Activated naive CD8-positive, alpha-beta T cell (primary cell): Measurements from ENCODE around the gene NBPF6.
"Not testable (repeated sequence)": the region's sequence is repeated elsewhere in the genome, so short reads cannot be mapped to it uniquely, and the experiment has no call there.

ENCODE experiments used
- H3K27ac Mint-ChIP-seq: one replicate; pipeline ENCODE4 v1.8.0; 2021; ENCODE audit warnings: mixed read lengths
- H3K27me3 Mint-ChIP-seq: one replicate; pipeline ENCODE4 v1.8.0; 2021; ENCODE audit warnings: mixed read lengths
- H3K36me3 Mint-ChIP-seq: one replicate; pipeline ENCODE4 v1.8.0; 2021; ENCODE audit warnings: mixed read lengths
- H3K4me1 Mint-ChIP-seq: one replicate; pipeline ENCODE4 v1.8.0; 2021; ENCODE audit warnings: low read depth, mixed read lengths
- H3K4me3 Mint-ChIP-seq: one replicate; pipeline ENCODE4 v1.8.0; 2021; ENCODE audit warnings: mild to moderate bottlenecking, mixed read lengths
- H3K9me3 Mint-ChIP-seq: one replicate; pipeline ENCODE4 v1.8.0; 2021; ENCODE audit warnings: low read depth, mixed read lengths

The NBPF6 gene

GRCh38 chr1:108450043-108450442, at the start of gene NBPF6:
Gene NBPF6, plus strand, starts transcription at chr1:108450343. Its CDS starts 259 bp downstream, at chr1:108450602.
- H3K36me3 Mint-ChIP-seq, H3K27me3 Mint-ChIP-seq: not testable (repeated sequence)

GRCh38 chr1:108411098-108411833, 38.9 kb upstream of the NBPF6 start:
- not testable (repeated sequence) for H3K27ac Mint-ChIP-seq, H3K36me3 Mint-ChIP-seq

More at GRCh38 chr1:108450043-108450442, at the start of gene NBPF6:
- H3K4me3 Mint-ChIP-seq, H3K27ac Mint-ChIP-seq, H3K4me1 Mint-ChIP-seq, H3K9me3 Mint-ChIP-seq: not testable (repeated sequence)

GRCh38 chr1:108420129-108420528, 30.0 kb upstream of the NBPF6 start:
- H3K27ac Mint-ChIP-seq, H3K4me1 Mint-ChIP-seq, H3K36me3 Mint-ChIP-seq, H3K27me3 Mint-ChIP-seq, H3K4me3 Mint-ChIP-seq, H3K9me3 Mint-ChIP-seq: not testable (repeated sequence)

More at GRCh38 chr1:108411098-108411833, 38.9 kb upstream of the NBPF6 start:
- H3K9me3 Mint-ChIP-seq, H3K27me3 Mint-ChIP-seq, H3K4me1 Mint-ChIP-seq, H3K4me3 Mint-ChIP-seq: not testable (repeated sequence)

DNA sequence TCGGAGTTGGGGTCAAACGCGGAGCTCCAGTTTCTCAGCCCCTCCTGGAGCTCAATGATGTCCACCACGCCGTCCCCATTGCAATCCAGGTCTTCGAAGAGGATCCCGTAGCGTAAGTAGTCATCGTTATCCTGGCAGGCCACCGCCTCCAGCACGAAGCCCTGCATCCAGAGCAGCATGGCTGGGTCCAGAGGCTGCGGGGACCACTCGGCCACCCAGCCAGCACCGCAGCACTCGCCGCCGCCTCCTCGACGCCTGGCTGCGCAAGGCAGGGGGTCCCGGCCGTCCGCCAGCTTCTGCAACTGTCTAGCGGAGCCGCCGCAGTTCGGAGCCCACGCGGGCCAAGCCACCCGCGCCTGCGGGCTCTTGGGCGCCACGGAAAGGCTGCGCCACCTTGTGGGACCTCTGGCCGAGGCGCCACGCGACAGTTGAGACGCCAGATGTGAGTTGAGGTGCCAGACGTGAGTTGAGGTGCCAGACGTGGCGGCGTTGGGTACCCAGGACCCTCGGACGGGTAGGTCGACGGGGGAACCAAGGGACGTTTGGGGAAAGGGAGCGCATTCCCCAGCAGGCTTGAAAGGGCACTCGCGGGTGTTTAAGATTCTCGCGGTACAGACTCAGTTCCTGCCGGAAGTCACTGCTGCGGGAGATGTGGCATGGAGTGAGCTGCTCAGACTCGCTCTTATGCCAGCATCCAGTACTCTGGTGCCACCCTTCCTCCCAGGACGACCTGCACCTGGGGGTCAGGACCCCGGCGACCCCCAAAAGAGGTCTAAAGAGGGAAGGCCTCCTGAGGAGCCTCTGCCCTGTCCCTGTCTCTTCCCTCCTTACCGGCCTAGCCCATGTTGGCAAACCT, 28.9 kb upstream of the NBPF6 start:
- H3K4me3 Mint-ChIP-seq, H3K9me3 Mint-ChIP-seq, H3K36me3 Mint-ChIP-seq, H3K27ac Mint-ChIP-seq, H3K4me1 Mint-ChIP-seq, H3K27me3 Mint-ChIP-seq: not testable (repeated sequence)

GRCh38 chr1:108426877-108427276, 23.3 kb upstream of the NBPF6 start:
- not testable (repeated sequence) for H3K36me3 Mint-ChIP-seq, H3K9me3 Mint-ChIP-seq, H3K4me1 Mint-ChIP-seq, H3K4me3 Mint-ChIP-seq, H3K27ac Mint-ChIP-seq, H3K27me3 Mint-ChIP-seq

DNA sequence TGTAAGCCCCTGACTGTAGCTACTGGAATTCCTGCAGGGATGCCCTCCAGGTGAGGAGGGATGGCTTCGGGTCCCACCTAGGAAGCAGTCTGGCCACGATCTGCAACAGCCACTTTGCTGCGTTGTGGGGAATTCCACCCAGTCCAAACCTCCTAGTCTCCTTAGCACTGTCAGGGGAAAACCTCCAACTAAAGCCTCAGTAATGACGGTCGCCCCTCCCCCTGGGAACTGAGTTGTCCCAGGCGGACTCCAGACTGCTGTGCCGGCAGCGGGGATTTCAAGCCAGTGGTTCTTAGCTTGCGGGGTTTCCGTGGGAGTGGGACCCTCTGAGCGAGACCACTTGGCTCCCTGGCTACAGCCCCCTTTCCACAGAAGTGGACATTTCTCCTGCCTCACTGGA, 18.1 kb upstream of the NBPF6 start:
- not testable (repeated sequence) for H3K27me3 Mint-ChIP-seq, H3K36me3 Mint-ChIP-seq, H3K27ac Mint-ChIP-seq, H3K4me3 Mint-ChIP-seq, H3K4me1 Mint-ChIP-seq, H3K9me3 Mint-ChIP-seq

GRCh38 chr1:108433404-108433803, 16.7 kb upstream of the NBPF6 start:
- not testable (repeated sequence) for H3K27me3 Mint-ChIP-seq, H3K4me1 Mint-ChIP-seq, H3K4me3 Mint-ChIP-seq, H3K9me3 Mint-ChIP-seq, H3K36me3 Mint-ChIP-seq, H3K27ac Mint-ChIP-seq

GRCh38 chr1:108438536-108438935, 11.6 kb upstream of the NBPF6 start:
- not testable (repeated sequence) for H3K4me3 Mint-ChIP-seq, H3K27me3 Mint-ChIP-seq, H3K27ac Mint-ChIP-seq, H3K4me1 Mint-ChIP-seq, H3K9me3 Mint-ChIP-seq, H3K36me3 Mint-ChIP-seq

- H3K36me3 Mint-ChIP-seq, H3K9me3 Mint-ChIP-seq, H3K4me3 Mint-ChIP-seq, H3K27me3 Mint-ChIP-seq, H3K4me1 Mint-ChIP-seq, H3K27ac Mint-ChIP-seq: not testable (repeated sequence)
Observed at GRCh38 chr1:108454521-108454920, 4.4 kb downstream of the NBPF6 start.

DNA sequence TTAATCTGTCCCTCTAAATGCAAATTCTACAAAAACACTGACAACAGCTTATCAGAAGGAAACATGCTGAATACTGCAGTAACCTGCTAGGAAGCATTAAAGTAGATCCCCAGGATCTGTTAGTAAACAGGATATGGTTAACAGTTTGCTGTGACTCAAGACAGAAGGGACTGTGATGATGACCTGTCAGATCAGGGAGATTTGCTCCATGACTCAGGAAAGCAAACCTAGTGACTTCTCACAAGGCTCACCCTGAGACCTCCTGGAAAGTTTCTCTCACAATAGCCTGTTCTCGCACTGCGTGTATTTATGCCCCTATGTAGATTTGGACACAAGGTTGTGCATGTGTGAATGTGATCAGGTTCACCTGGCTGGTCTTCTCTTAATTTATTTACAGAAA, 8.5 kb downstream of the NBPF6 start:
- H3K9me3 Mint-ChIP-seq, H3K27ac Mint-ChIP-seq, H3K27me3 Mint-ChIP-seq, H3K4me1 Mint-ChIP-seq, H3K4me3 Mint-ChIP-seq, H3K36me3 Mint-ChIP-seq: not testable (repeated sequence)

DNA sequence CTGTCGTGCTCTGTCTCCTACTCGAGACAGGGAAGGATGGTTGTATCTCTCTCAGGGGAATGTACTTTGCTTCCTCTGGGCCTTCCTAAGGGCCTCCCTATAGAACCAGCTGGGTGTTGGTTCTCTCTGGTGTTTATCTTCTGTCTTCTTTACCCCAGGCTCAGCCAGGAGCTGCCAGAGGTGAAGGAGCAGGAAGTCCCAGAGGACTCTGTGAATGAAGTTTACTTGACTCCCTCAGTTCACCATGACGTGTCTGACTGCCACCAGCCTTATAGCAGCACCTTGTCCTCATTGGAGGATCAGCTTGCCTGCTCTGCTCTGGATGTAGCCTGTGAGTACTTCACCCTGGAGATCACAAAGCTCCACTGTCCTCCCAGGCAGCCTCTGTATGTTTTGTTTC, 11.6 kb downstream of the NBPF6 start:
- not testable (repeated sequence) for H3K27ac Mint-ChIP-seq

GRCh38 chr1:108463962-108464361, 13.8 kb downstream of the NBPF6 start:
- not testable (repeated sequence) for H3K27me3 Mint-ChIP-seq, H3K4me1 Mint-ChIP-seq, H3K9me3 Mint-ChIP-seq, H3K27ac Mint-ChIP-seq, H3K4me3 Mint-ChIP-seq, H3K36me3 Mint-ChIP-seq

More for the DNA sequence above, 11.6 kb downstream of the NBPF6 start:
- H3K4me1 Mint-ChIP-seq, H3K4me3 Mint-ChIP-seq, H3K9me3 Mint-ChIP-seq, H3K36me3 Mint-ChIP-seq, H3K27me3 Mint-ChIP-seq: not testable (repeated sequence)

DNA sequence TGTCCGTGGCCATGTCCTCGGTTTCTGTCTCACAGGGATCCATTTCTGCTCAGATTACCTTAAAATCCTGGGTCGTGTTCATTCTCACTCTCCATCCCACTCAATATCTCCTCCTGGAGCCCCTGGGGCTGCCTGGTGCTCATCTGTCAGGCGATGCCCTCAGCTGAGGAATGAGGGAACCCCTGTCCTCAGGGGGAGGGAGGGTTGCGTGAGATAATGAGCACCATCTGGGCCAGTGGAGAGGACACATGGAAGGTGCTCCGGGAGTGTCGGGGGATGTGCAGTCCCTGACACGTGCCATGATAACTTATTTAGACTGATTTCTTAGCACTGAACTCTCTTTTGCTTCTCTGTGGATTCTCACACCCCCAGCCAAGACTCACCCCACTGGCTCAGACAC, 16.0 kb downstream of the NBPF6 start:
- not testable (repeated sequence) for H3K27me3 Mint-ChIP-seq, H3K4me1 Mint-ChIP-seq, H3K27ac Mint-ChIP-seq, H3K9me3 Mint-ChIP-seq, H3K36me3 Mint-ChIP-seq, H3K4me3 Mint-ChIP-seq

DNA sequence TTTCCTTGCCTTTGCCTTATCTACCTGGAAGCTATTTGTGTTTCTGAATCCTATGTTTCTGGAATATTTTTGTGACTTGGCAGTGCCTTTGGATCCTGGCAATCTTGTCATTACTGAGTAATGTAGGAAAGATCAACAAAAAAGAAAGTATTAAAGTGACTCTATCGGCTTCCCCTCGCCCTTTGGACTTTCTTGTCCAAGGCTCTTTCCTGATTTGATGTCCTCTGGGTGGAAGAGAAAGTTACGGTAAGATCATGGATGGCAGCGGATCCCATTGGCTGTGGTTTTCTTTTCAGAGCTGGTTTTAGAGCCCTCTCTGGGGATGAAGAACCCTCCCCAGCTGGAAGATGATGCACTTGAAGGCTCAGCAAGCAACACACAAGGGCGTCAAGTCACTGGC, 17.0 kb downstream of the NBPF6 start:
- H3K4me1 Mint-ChIP-seq, H3K27me3 Mint-ChIP-seq, H3K4me3 Mint-ChIP-seq, H3K9me3 Mint-ChIP-seq, H3K27ac Mint-ChIP-seq, H3K36me3 Mint-ChIP-seq: not testable (repeated sequence)

GRCh38 chr1:108470750-108471149, 20.6 kb downstream of the NBPF6 start:
- H3K36me3 Mint-ChIP-seq, H3K4me3 Mint-ChIP-seq, H3K9me3 Mint-ChIP-seq, H3K27ac Mint-ChIP-seq, H3K27me3 Mint-ChIP-seq, H3K4me1 Mint-ChIP-seq: not testable (repeated sequence)

- not testable (repeated sequence) for H3K4me1 Mint-ChIP-seq, H3K4me3 Mint-ChIP-seq, H3K36me3 Mint-ChIP-seq, H3K27ac Mint-ChIP-seq, H3K27me3 Mint-ChIP-seq
- H3K9me3 Mint-ChIP-seq = peaks cover 10% of the 10 kb centered on the region
Observed at GRCh38 chr1:108474516-108474915, 24.4 kb downstream of the NBPF6 start.
